ENCODE measurements around the gene NTF4.

GRCh38 chr19:49064029-49064629 is 489 bp downstream of the NTF4 start:
- TF ChIP-seq POLR2AphosphoS5 (IDR thresholded peaks at IDR 0.05; ENCODE audit: borderline replicate concordance, low read depth, low read length) = no peak
- TF ChIP-seq EZH2 (IDR thresholded peaks at IDR 0.05) = no peak
